Panc1 (cell line): ENCODE results near the gene FXYD4. TPM values are rescaled to one million over a fixed set of nuclear protein-coding genes. Genes with fewer than 3 reads are reported as not detected.

Experiments
- ATAC-seq: fragments of 200-7000 bp; cut with Tn5 transposase; 2 replicates; pipeline ENCODE4 v1.9.1; 2020; ENCODE audit warnings: mild to moderate bottlenecking, moderate library complexity
- BruUV-seq: library from RNA; stranded (reverse); fragments of 400-500 nt; replicated peaks from 2 replicates; lab custom pipeline; 2021; lab: Mats Ljungman, UMichigan
- CTCF ChIA-PET: fragments of 300-600 bp; sonication (Branson Sonifier 250); formaldehyde crosslinking; loops from one replicate; lab custom pipeline; 2022; ENCODE audit warnings: antibody characterized with exemption; lab: Charles Lee
- POLR2A ChIA-PET: fragments of 300-600 bp; sonication (Branson Sonifier 250); formaldehyde crosslinking; loops from one replicate; lab custom pipeline; 2022; ENCODE audit warnings: antibody characterized with exemption; lab: Charles Lee
- DNase-seq: peaks from one replicate; pipeline ENCODE4 v3.0.0-alpha.2; 2010; ENCODE audit warnings: low read depth, low spot score
- H3K27ac ChIP-seq: 2 replicates; pipeline ENCODE4 v1.5.1; 2011; ENCODE audit warnings: mild to moderate bottlenecking, low read length, inconsistent platforms
- H3K27me3 ChIP-seq: fragments of 200-500 bp; sonication (Bioruptor generic); 2 replicates; pipeline ENCODE4 v1.6.0; 2014; ENCODE audit warnings: low read length, inconsistent platforms; ENCODE audit not compliant: control insufficient read depth, insufficient read depth
- H3K36me3 ChIP-seq: fragments of 200-500 bp; sonication (Bioruptor generic); 2 replicates; pipeline ENCODE4 v1.5.1; 2014; ENCODE audit warnings: inconsistent platforms, mild to moderate bottlenecking, low read length, moderate library complexity; ENCODE audit not compliant: control insufficient read depth, insufficient read depth
- H3K4me1 ChIP-seq: 2 replicates; pipeline ENCODE4 v1.5.1; 2011; ENCODE audit warnings: inconsistent platforms, mild to moderate bottlenecking, low read length, moderate library complexity; ENCODE audit not compliant: control insufficient read depth, insufficient read depth
- H3K4me3 ChIP-seq, 2 experiments: 2 replicates each; pipeline ENCODE4 v1.5.1; 2011 to 2012; ENCODE audit warnings: low read depth in 2 of 2, low read length in 2 of 2, mild to moderate bottlenecking in 2 of 2, inconsistent platforms in 1 of 2, moderate library complexity in 1 of 2
- H3K9me3 ChIP-seq: fragments of 200-500 bp; sonication (Bioruptor generic); 2 replicates; pipeline ENCODE4 v1.5.1; 2014; ENCODE audit warnings: low read depth, mild to moderate bottlenecking, inconsistent platforms, low read length, moderate library complexity; ENCODE audit not compliant: control insufficient read depth, insufficient read depth
- POLR2AphosphoS5 ChIP-seq: IDR thresholded peaks from 2 replicates; pipeline ENCODE4 v1.6.1; 2012; ENCODE audit warnings: mild to moderate bottlenecking, low read depth, low read length, moderate library complexity
- SIN3A ChIP-seq: IDR thresholded peaks from 2 replicates; pipeline ENCODE4 v1.6.1; 2012; ENCODE audit warnings: low read depth, mild to moderate bottlenecking, low read length, moderate library complexity, borderline replicate concordance; ENCODE audit not compliant: insufficient read depth
- TCF7L2 ChIP-seq: IDR thresholded peaks from 2 replicates; pipeline ENCODE4 v1.6.1; 2011; ENCODE audit warnings: mild to moderate bottlenecking, low read depth, low read length, inconsistent platforms
- in situ Hi-C: cut with HindIII; loops from 2 replicates; pipeline ENCODE4 v1.10.0; 2016; ENCODE audit warnings: low sequenced_read_pairs, low pct_unique_long_range_greater_than_20kb
- intact Hi-C: fragments of 100-400 bp; cut with micrococcal nuclease; formaldehyde crosslinking; loops from one replicate; pipeline ENCODE4 v1.10.0; 2022; ENCODE audit not compliant: unreplicated experiment
- total RNA-seq: library from RNA; stranded (reverse); gene quantifications from one replicate; pipeline ENCODE4 v1.2.1, GENCODE V29; 2021; ENCODE audit not compliant: unreplicated experiment
- TF ChIP-seq, protein P1 (sequence below): fragments of 450-650 bp; IDR thresholded peaks from 2 replicates; pipeline ENCODE4 v1.5.1; 2017; ENCODE audit warnings: mild to moderate bottlenecking

The FXYD4 gene
- total RNA-seq, 1 experiment from 2014 or later = not detected

DNA sequence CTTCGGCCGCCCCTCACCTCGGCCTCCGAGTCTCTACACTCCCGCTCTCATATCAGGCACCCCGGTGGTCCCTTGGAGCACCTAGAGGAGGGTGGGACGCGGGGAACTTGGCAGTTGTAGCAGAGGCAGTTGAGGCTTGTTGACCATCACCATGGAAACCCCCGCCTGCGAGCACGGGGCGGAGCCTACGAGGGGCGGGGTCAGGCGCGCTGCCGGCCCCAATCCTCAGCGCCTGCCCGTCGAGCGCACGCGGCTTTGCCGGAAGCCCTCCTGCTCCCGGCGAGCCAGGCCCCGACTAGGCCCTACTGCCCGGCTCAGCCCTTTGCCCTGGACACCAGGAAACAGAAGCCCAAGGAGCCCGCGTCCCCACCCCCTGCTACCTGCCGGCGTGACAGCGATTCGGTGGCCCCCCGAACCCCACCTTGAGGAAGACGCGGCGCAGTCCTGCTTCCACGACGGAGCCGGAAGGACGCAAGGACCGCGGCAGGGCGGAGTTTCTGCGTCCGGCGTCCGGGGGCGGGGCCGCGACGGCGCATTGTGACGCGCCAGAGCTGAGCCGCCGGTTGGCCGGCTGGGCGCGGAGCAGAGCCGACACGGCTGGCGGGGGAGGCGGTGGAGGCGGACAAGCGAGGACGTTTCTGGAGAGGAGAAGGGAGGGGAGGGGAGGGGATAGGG lies 37.4 kb downstream of the FXYD4 start, which contains the start of gene HNRNPF:
Gene HNRNPF (minus strand): TSS at position 477 of the 675 bp plus-strand sequence. CDS start 21,302 bp downstream, outside the sequence.
- ChIA-PET POLR2A (interaction anchor here (0.6 to 0.7 kb wide), 5 partner anchors 20 to 36 kb away, joined by 3 to 15 read pairs (median 4); no protein-coding TSS in a partner anchor), CTCF (interaction anchor here (0.6 kb wide), 1 partner anchor 117 kb away, joined by 7 read pairs; no protein-coding TSS in a partner anchor)
- Histone ChIP-seq H3K9me3 (no peaks in the 10 kb centered on the region), H3K4me1 (peaks cover 9% of the 10 kb centered on the region), H3K36me3 (peaks cover 9% of the 10 kb centered on the region), H3K27me3 (no peaks in the 10 kb centered on the region), H3K27ac (peak within 1 kb of the TSS; percentile 93), H3K4me3 (peak within 1 kb of the TSS; percentile 68 to 96)
- ATAC-seq = peak; percentile 85
- peak; percentile 73 for DNase-seq
- TF ChIP-seq, protein P1, sequence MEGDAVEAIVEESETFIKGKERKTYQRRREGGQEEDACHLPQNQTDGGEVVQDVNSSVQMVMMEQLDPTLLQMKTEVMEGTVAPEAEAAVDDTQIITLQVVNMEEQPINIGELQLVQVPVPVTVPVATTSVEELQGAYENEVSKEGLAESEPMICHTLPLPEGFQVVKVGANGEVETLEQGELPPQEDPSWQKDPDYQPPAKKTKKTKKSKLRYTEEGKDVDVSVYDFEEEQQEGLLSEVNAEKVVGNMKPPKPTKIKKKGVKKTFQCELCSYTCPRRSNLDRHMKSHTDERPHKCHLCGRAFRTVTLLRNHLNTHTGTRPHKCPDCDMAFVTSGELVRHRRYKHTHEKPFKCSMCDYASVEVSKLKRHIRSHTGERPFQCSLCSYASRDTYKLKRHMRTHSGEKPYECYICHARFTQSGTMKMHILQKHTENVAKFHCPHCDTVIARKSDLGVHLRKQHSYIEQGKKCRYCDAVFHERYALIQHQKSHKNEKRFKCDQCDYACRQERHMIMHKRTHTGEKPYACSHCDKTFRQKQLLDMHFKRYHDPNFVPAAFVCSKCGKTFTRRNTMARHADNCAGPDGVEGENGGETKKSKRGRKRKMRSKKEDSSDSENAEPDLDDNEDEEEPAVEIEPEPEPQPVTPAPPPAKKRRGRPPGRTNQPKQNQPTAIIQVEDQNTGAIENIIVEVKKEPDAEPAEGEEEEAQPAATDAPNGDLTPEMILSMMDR = no peak
- TF ChIP-seq SIN3A (peak; percentile 15; the same call in 1 of the 2 replicates), TCF7L2 (no peak), POLR2AphosphoS5 (peak; percentile 93)
- intact Hi-C loops (no loop called here), in situ Hi-C loops (no loop called here)
- no TSS peak for BruUV-seq

DNA sequence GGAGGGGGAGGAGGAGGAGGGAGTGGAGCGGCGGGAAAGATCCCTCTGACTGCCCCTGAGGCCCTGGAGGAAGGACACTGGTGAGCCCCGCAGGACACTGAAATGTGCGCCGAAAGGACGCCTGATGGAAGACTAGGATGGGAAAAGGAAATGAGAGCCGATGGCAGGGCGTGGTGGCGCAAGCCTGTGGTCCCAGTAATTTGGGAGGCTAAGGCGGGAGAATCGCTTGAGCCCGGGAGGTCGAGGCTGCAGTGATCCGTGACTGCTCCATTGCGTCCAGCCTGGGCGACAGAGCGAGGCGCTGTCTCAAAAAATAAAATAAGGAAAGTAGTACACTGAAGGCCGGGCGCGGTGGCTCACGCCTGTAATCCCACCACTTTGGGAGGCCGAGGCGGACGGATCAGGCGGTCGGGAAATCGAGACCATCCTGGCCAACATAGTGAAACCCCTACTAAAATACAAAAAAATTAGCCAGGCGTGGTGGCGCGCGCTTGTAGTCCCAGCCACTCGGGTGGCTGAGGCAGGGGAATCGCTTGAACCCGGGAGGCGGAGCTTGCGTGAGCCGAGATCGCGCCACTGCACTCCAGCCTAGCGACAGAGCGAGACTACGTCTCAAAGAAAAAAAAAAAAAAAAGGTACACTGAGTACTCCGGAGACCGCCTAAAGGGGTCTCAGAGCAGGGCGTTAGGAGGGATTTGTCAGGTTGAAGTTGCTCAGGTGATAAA lies 38.1 kb downstream of the FXYD4 start:
- TF ChIP-seq SIN3A (0 out of 2 replicates have a peak, but pooled peaks have one; percentile 22), POLR2AphosphoS5 (peak; percentile 83; the same call in 1 of the 2 replicates)
- TF ChIP-seq, protein P1 = no peak
- no peaks in the 10 kb centered on the region for H3K9me3 ChIP-seq
- peak overlapping the region; percentile 68 to 96 for H3K4me3 ChIP-seq
- ChIA-PET CTCF (no interaction called here), POLR2A (interaction anchor here (0.6 to 0.7 kb wide), 7 partner anchors 13 to 35 kb away, joined by 3 to 15 read pairs (median 5); no protein-coding TSS in a partner anchor)
- H3K36me3 ChIP-seq = peaks cover 9% of the 10 kb centered on the region
- H3K4me1 ChIP-seq = peaks cover 6% of the 10 kb centered on the region
- in situ Hi-C loops = no loop called here
- BruUV-seq = TSS peak; percentile 95
- intact Hi-C loops = no loop called here
- ATAC-seq (peak; percentile 3; the same call in 1 of the 2 replicates), DNase-seq (no peak)
- peak overlapping the region; percentile 92 for H3K27ac ChIP-seq
- no peaks in the 10 kb centered on the region for H3K27me3 ChIP-seq

DNA sequence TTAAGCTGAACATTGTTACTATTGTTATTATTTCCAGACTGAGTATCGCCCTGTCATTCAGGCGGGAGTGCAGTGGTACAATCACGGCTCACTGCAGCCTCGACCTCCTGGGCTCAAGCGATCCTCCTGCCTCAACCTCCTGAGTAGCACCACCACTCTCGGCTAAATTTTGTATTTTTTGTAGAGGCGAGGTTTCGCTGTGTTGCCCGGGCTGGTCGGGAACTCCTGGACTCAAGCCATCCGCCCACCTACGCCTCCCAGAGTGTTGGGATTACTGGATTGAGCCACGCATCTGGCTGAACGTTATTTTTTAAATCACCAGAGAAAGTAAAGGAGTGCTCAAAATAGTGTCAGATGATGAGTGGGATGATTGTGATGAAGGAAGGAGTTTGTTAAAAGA lies 38.9 kb downstream of the FXYD4 start:
- no peak for ATAC-seq
- no TSS peak for BruUV-seq
- H3K27me3 ChIP-seq = no peaks in the 10 kb centered on the region
- H3K27ac ChIP-seq = peak overlapping the region; percentile 92
- in situ Hi-C loops = no loop called here
- no peak for DNase-seq
- ChIA-PET POLR2A (interaction anchor here (0.6 kb wide), 2 partner anchors 14 to 17 kb away, joined by 11 to 12 read pairs; no protein-coding TSS in a partner anchor), CTCF (interaction anchor here (0.5 kb wide), 1 partner anchor 208 kb away, joined by 3 read pairs; no protein-coding TSS in a partner anchor)
- peaks cover 6% of the 10 kb centered on the region for H3K4me1 ChIP-seq
- no peak for TF ChIP-seq SIN3A
- no peak for TF ChIP-seq POLR2AphosphoS5
- H3K4me3 ChIP-seq = peak overlapping the region; percentile 68 to 96
- H3K36me3 ChIP-seq = peaks cover 6% of the 10 kb centered on the region; the same call in 1 of the 2 replicates
- no peaks in the 10 kb centered on the region for H3K9me3 ChIP-seq
- intact Hi-C loops = no loop called here
